Right lobe of liver (tissue), 6 donors: ENCODE results near the gene ERBB4. TPM values are rescaled to one million over a fixed set of nuclear protein-coding genes. Genes with fewer than 3 reads are reported as not detected.

Experiments
- ATAC-seq, 4 donors: fragments of 200-7000 bp; cut with Tn5 transposase; one replicate each; pipeline ENCODE4 v1.9.1; 2020; ENCODE audit warnings: mild to moderate bottlenecking in 4 of 4, moderate library complexity in 4 of 4
- DNase-seq, 3 donors: peaks; one replicate each; pipeline ENCODE4 v3.0.0-alpha.2; 2020
- H3K27ac ChIP-seq, 3 donors: fragments of 200-600 bp; one replicate each; pipeline ENCODE4 v1.8.0; 2022
- H3K27me3 ChIP-seq, 2 donors: fragments of 200-600 bp; one replicate each; pipeline ENCODE4 v1.8.0; 2022
- H3K36me3 ChIP-seq, 4 donors: fragments of 200-600 bp; sonication (generic) in 1 of 4; one replicate each; pipeline versions ENCODE4 v1.5.1 to v1.8.0; 2017 to 2022; ENCODE audit warnings: control low read depth in 1 of 4
- H3K4me1 ChIP-seq, 4 donors: fragments of 200-600 bp; sonication (generic) in 1 of 4; one replicate each; pipeline versions ENCODE4 v1.5.1 to v1.8.0; 2017 to 2022; ENCODE audit warnings: control low read depth in 1 of 4
- H3K4me3 ChIP-seq, 3 donors: fragments of 200-600 bp; one replicate each; pipeline ENCODE4 v1.8.0; 2022
- H3K9me3 ChIP-seq, 4 donors: fragments of 200-600 bp; sonication (generic) in 1 of 4; one replicate each; pipeline versions ENCODE4 v1.5.1 to v1.8.0; 2017 to 2022; ENCODE audit warnings: control low read depth in 1 of 4
- CTCF ChIP-seq, 4 donors: fragments of 200-600 bp in 3 of 4; fragments of 450-650 bp in 1 of 4; IDR thresholded peaks; one replicate each; pipeline versions ENCODE4 v1.5.1 to v1.8.0; 2016 to 2022; ENCODE audit warnings: antibody characterized with exemption in 4 of 4, mild to moderate bottlenecking in 2 of 4
- POLR2A ChIP-seq: fragments of 450-650 bp; IDR thresholded peaks from one replicate; pipeline ENCODE4 v1.6.1; 2017; ENCODE audit warnings: antibody characterized with exemption, mild to moderate bottlenecking
- WGBS: methylation state at CpG from one replicate; pipeline ENCODE4 v1.1.6; 2018; ENCODE audit warnings: low coverage, low lambda C conversion rate; ENCODE audit not compliant: insufficient coverage; ENCODE audit errors: missing lambda C conversion rate; 5-methylcytosine and 5-hydroxymethylcytosine counted together
- intact Hi-C, 2 donors: fragments of 100-400 bp; cut with DNase I; formaldehyde crosslinking; loops; one replicate each; pipeline versions ENCODE4 v1.11.2 to v1.14.1; 2022
- total RNA-seq, 6 experiments: library from RNA; depleted of rRNA in 2 of 6; stranded (reverse); fragments of >200 nt in 2 of 6; fragmentation: NEBNext Ultra II Directional in 3 of 6; extraction: Animal tissue kit (Norgen Biotek cat#: 25700) in 3 of 6; gene quantifications; one replicate each; pipeline versions ENCODE4 v1.1.0 to v1.2.4, GENCODE V29; 2016 to 2023
- donor health status: DM: no; HTN: yes; CAD: no.
- donor health status: DM: no; HTN: no; CAD: no.
- donor health status: DM: no; HTN: no; CAD: no.
- donor health status: DM: no; HTN: yes; CAD: no.
- donor health status: DM: no; HTN: yes; CAD: no.

The ERBB4 gene
- total RNA-seq, 6 experiments from 2014 or later: 0.02 to 0.59 (median 0.08) TPM; not detected in 2

- TF ChIP-seq POLR2A (no peak), CTCF (IDR thresholded peaks at IDR 0.05) (no peak)
- ATAC-seq (no peak), DNase-seq (no peak)
- intact Hi-C loops: no loop called here
- Histone ChIP-seq H3K9me3 (no peaks in the 10 kb centered on the region), H3K27me3 (no peaks in the 10 kb centered on the region), H3K4me1 (no peaks in the 10 kb centered on the region), H3K4me3 (no peak overlapping the region), H3K27ac (no peak overlapping the region), H3K36me3 (no peaks in the 10 kb centered on the region)
- WGBS: 75% methylated on average over 1 of the region's 1 CpG
These were observed 312.5 kb downstream of the ERBB4 start for GRCh38 chr2:212226114-212226513.

- Histone ChIP-seq H3K9me3 (no peaks in the 10 kb centered on the region), H3K27me3 (no peaks in the 10 kb centered on the region), H3K27ac (no peak overlapping the region), H3K4me1 (no peaks in the 10 kb centered on the region), H3K36me3 (no peaks in the 10 kb centered on the region), H3K4me3 (no peak overlapping the region)
- no peak for TF ChIP-seq CTCF (IDR thresholded peaks at IDR 0.05)
- no peak for TF ChIP-seq POLR2A
- 68% methylated on average over 2 of the region's 2 CpGs for WGBS
- no peak for ATAC-seq
- intact Hi-C loops: no loop called here
- no peak for DNase-seq
These were observed 314.9 kb downstream of the ERBB4 start for GRCh38 chr2:212223696-212224095.

- 0% methylated on average over 1 of the region's 1 CpG for WGBS
- H3K27me3 ChIP-seq: no peaks in the 10 kb centered on the region
- H3K9me3 ChIP-seq: no peaks in the 10 kb centered on the region
- ATAC-seq: no peak
- TF ChIP-seq POLR2A (no peak), CTCF (IDR thresholded peaks at IDR 0.05) (no peak)
- no peak for DNase-seq
- no peak overlapping the region for H3K4me3 ChIP-seq
- H3K27ac ChIP-seq: no peak overlapping the region
- no peaks in the 10 kb centered on the region for H3K4me1 ChIP-seq
- H3K36me3 ChIP-seq: no peaks in the 10 kb centered on the region
- intact Hi-C loops: no loop called here
These were observed 325.4 kb downstream of the ERBB4 start for GRCh38 chr2:212213191-212213590.

GRCh38 chr2:212208467-212208866 lies 330.1 kb downstream of the ERBB4 start:
- H3K27ac ChIP-seq: no peak overlapping the region
- DNase-seq (no peak), ATAC-seq (no peak)
- WGBS: 24% methylated on average over 1 of the region's 1 CpG
- TF ChIP-seq CTCF (IDR thresholded peaks at IDR 0.05): no peak
- TF ChIP-seq POLR2A: no peak
- H3K27me3 ChIP-seq: no peaks in the 10 kb centered on the region
- H3K4me3 ChIP-seq: no peak overlapping the region
- no peaks in the 10 kb centered on the region for H3K9me3 ChIP-seq
- no peaks in the 10 kb centered on the region for H3K4me1 ChIP-seq
- intact Hi-C loops: no loop called here
- H3K36me3 ChIP-seq: no peaks in the 10 kb centered on the region

GRCh38 chr2:212197776-212198175 lies 340.8 kb downstream of the ERBB4 start:
- Histone ChIP-seq H3K27ac (no peak overlapping the region), H3K9me3 (no peaks in the 10 kb centered on the region), H3K36me3 (no peaks in the 10 kb centered on the region), H3K4me1 (no peaks in the 10 kb centered on the region), H3K27me3 (no peaks in the 10 kb centered on the region), H3K4me3 (no peak overlapping the region)
- 50% methylated on average over 1 of the region's 1 CpG for WGBS
- ATAC-seq (no peak), DNase-seq (no peak)
- no peak for TF ChIP-seq CTCF (IDR thresholded peaks at IDR 0.05)
- TF ChIP-seq POLR2A: no peak
- intact Hi-C loops: no loop called here
